Loucy (cell line): ENCODE measurements around the gene ZNF791.
"Not testable (repeated sequence)": the region's sequence is repeated elsewhere in the genome, so short reads cannot be mapped to it uniquely, and the experiment has no call there.

ENCODE experiments used
- H2AFZ ChIP-seq: fragments of 200-600 bp; sonication (generic); 2 replicates; pipeline ENCODE4 v1.6.0; 2016; ENCODE audit warnings: antibody characterized with exemption, mild to moderate bottlenecking, low read length, moderate library complexity
- H3F3A ChIP-seq: fragments of 200-600 bp; 2 replicates; pipeline ENCODE4 v1.6.0; 2016; ENCODE audit warnings: antibody characterized with exemption, low read depth, mild to moderate bottlenecking
- H3K27me3 ChIP-seq: fragments of 200-600 bp; sonication (generic); 2 replicates; pipeline ENCODE4 v1.6.1; 2014; ENCODE audit warnings: low read length, mild to moderate bottlenecking; ENCODE audit not compliant: insufficient read depth, poor library complexity, severe bottlenecking
- H3K36me3 ChIP-seq: fragments of 200-600 bp; sonication (generic); 2 replicates; pipeline ENCODE4 v1.6.1; 2016; ENCODE audit warnings: low read length; ENCODE audit not compliant: insufficient read depth
- H3K4me1 ChIP-seq: fragments of 200-600 bp; sonication (generic); 2 replicates; pipeline ENCODE4 v1.5.1; 2014; ENCODE audit warnings: low read length, mild to moderate bottlenecking; ENCODE audit not compliant: insufficient read depth, poor library complexity, severe bottlenecking
- H3K4me2 ChIP-seq: fragments of 200-600 bp; sonication (generic); 2 replicates; pipeline ENCODE4 v1.6.0; 2014; ENCODE audit warnings: antibody characterized with exemption, low read length, low read depth, mild to moderate bottlenecking; ENCODE audit not compliant: poor library complexity, severe bottlenecking
- H3K4me3 ChIP-seq: fragments of 200-600 bp; sonication (generic); 2 replicates; pipeline ENCODE4 v1.5.1; 2014; ENCODE audit warnings: low read length, mild to moderate bottlenecking, mixed read lengths; ENCODE audit not compliant: poor library complexity, severe bottlenecking
- H3K79me2 ChIP-seq: fragments of 200-600 bp; sonication (generic); 2 replicates; pipeline ENCODE4 v1.6.1; 2014; ENCODE audit warnings: low read length; ENCODE audit not compliant: insufficient read depth
- H3K9ac ChIP-seq: fragments of 200-600 bp; sonication (generic); 2 replicates; pipeline ENCODE4 v1.6.0; 2014; ENCODE audit warnings: mild to moderate bottlenecking, low read depth, low read length, moderate library complexity; ENCODE audit not compliant: poor library complexity, severe bottlenecking
- H3K9me2 ChIP-seq: fragments of 200-600 bp; sonication (generic); replicated peaks from 2 replicates; pipeline ENCODE4 v1.6.1; 2016; ENCODE audit warnings: low read depth, low read length, mixed read lengths
- H3K9me3 ChIP-seq: fragments of 200-600 bp; sonication (generic); 2 replicates; pipeline ENCODE4 v1.6.1; 2014; ENCODE audit warnings: mild to moderate bottlenecking, antibody characterized with exemption, low read length, low read depth; ENCODE audit not compliant: insufficient read depth
- H4K20me1 ChIP-seq: fragments of 200-600 bp; sonication (generic); 2 replicates; pipeline ENCODE4 v1.6.0; 2014; ENCODE audit warnings: antibody characterized with exemption, low read length, mild to moderate bottlenecking; ENCODE audit not compliant: insufficient read depth, poor library complexity, severe bottlenecking
- CTCF ChIP-seq: fragments of 200-600 bp; sonication (generic); conservative IDR thresholded peaks from 2 replicates; pipeline ENCODE4 v1.5.1; 2014; ENCODE audit warnings: mild to moderate bottlenecking, antibody characterized with exemption, low read length
- EZH2phosphoT487 ChIP-seq: fragments of 200-600 bp; IDR thresholded peaks from 2 replicates; pipeline ENCODE4 v1.6.1; 2018; ENCODE audit warnings: antibody characterized with exemption, mild to moderate bottlenecking, moderate library complexity, borderline replicate concordance

The ZNF791 gene

DNA sequence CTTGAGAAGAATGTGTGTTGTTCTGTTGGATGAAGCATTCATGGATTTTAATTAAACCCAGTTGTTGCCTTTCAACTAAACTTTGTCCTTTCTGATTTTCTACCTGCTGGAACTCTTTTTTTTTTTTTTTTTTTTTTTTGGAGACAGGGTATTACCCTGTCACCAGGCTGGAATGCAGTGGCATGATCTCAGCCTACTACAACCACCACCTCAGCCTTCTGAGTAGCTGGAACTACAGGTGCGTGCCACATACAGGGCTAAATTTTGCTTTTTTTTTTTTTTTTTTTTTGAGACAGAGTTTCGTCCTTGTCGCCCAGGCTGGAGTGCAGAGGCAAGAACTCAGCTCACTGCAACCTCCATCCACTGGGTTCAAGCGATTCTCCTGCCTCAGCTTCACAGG is 6.9 kb downstream of the ZNF791 start:
- Histone ChIP-seq H3K4me3 (no peak overlapping the region), H4K20me1 (peaks cover 57% of the 10 kb centered on the region), H3K4me2 (no peak overlapping the region), H3F3A (no peaks in the 10 kb centered on the region), H3K9ac (no peak overlapping the region), H3K36me3 (no peaks in the 10 kb centered on the region), H3K79me2 (peaks cover 76% of the 10 kb centered on the region), H3K9me2 (no peaks in the 10 kb centered on the region), H3K4me1 (peaks cover 22% of the 10 kb centered on the region), H3K9me3 (no peaks in the 10 kb centered on the region), H3K27me3 (no peaks in the 10 kb centered on the region), H2AFZ (no peak overlapping the region)
- TF ChIP-seq CTCF (no peak), EZH2phosphoT487 (no peak)

- not testable (repeated sequence) for H3K4me2 ChIP-seq, H3F3A ChIP-seq, H3K4me1 ChIP-seq, H3K9ac ChIP-seq, H3K9me2 ChIP-seq, H2AFZ ChIP-seq, H3K4me3 ChIP-seq, H3K27me3 ChIP-seq, H3K9me3 ChIP-seq
- Histone ChIP-seq H3K36me3 (peaks cover 11% of the 10 kb centered on the region; the same call in 1 of the 2 replicates), H3K79me2 (peaks cover 41% of the 10 kb centered on the region), H4K20me1 (peaks cover 31% of the 10 kb centered on the region)
Measured at GRCh38 chr19:12621253-12622024, 10.7 kb downstream of the ZNF791 start.

GRCh38 chr19:12623361-12624031 is 12.8 kb downstream of the ZNF791 start:
- Histone ChIP-seq H3K4me3 (no peak overlapping the region), H2AFZ (no peak overlapping the region), H3K4me1 (no peaks in the 10 kb centered on the region), H3K9ac (no peak overlapping the region), H4K20me1 (peaks cover 19% of the 10 kb centered on the region), H3K36me3 (peaks cover 29% of the 10 kb centered on the region), H3F3A (no peaks in the 10 kb centered on the region), H3K79me2 (peaks cover 23% of the 10 kb centered on the region), H3K4me2 (no peak overlapping the region), H3K27me3 (no peaks in the 10 kb centered on the region), H3K9me3 (peaks cover 7% of the 10 kb centered on the region; the same call in 1 of the 2 replicates), H3K9me2 (no peaks in the 10 kb centered on the region)
- TF ChIP-seq CTCF = no peak
- no peak for TF ChIP-seq EZH2phosphoT487
